Measurements from ENCODE around the gene INHBB.

Gene INHBB

GRCh38 chr2:120360307-120360855 lies 14.4 kb downstream of the INHBB start:
- no peak for DNase-seq

- no peak for DNase-seq
These were observed 17.0 kb downstream of the INHBB start for GRCh38 chr2:120362926-120363325.

- DNase-seq: no peak
These were observed 19.4 kb downstream of the INHBB start for GRCh38 chr2:120365236-120365793.

GRCh38 chr2:120366698-120367097 lies 20.8 kb downstream of the INHBB start:
- DNase-seq: no peak

- DNase-seq: no peak
These were observed 21.3 kb downstream of the INHBB start for GRCh38 chr2:120367221-120367620.

- no peak for DNase-seq
These were observed 21.7 kb downstream of the INHBB start for GRCh38 chr2:120367649-120368048.

GRCh38 chr2:120368086-120368485 lies 22.1 kb downstream of the INHBB start:
- no peak for DNase-seq

GRCh38 chr2:120369250-120369649 lies 23.3 kb downstream of the INHBB start:
- DNase-seq: no peak

GRCh38 chr2:120371969-120372625 lies 26.2 kb downstream of the INHBB start:
- DNase-seq: no peak

GRCh38 chr2:120372816-120373215 lies 26.9 kb downstream of the INHBB start:
- DNase-seq: no peak

GRCh38 chr2:120373424-120373823 lies 27.5 kb downstream of the INHBB start:
- DNase-seq: no peak

- DNase-seq: no peak
These were observed 28.9 kb downstream of the INHBB start for GRCh38 chr2:120374821-120375220.

- DNase-seq: no peak
These were observed 29.5 kb downstream of the INHBB start for GRCh38 chr2:120375251-120376020.

- DNase-seq: no peak
These were observed 30.2 kb downstream of the INHBB start for GRCh38 chr2:120376101-120376500.

GRCh38 chr2:120376679-120377640 lies 31.0 kb downstream of the INHBB start:
- no peak for DNase-seq

GRCh38 chr2:120378605-120379004 lies 32.7 kb downstream of the INHBB start:
- DNase-seq: no peak

GRCh38 chr2:120379916-120380893 lies 34.3 kb downstream of the INHBB start:
- DNase-seq: peak; percentile 84

GRCh38 chr2:120381192-120381591 lies 35.3 kb downstream of the INHBB start:
- DNase-seq: no peak

- DNase-seq: no peak
These were observed 35.7 kb downstream of the INHBB start for GRCh38 chr2:120381661-120382060.

- no peak for DNase-seq
These were observed 36.7 kb downstream of the INHBB start for GRCh38 chr2:120382541-120383144.

GRCh38 chr2:120383191-120383590 lies 37.3 kb downstream of the INHBB start:
- DNase-seq: no peak
